Measurements from ENCODE around the gene IFITM10.

GRCh38 chr11:1705126-1706052 is 45.0 kb downstream of the IFITM10 start:
- TF ChIP-seq CTCF (IDR thresholded peaks at IDR 0.05 in 2 of 3, conservative IDR thresholded peaks at IDR 0.05 in 1 of 3; ENCODE audit: insufficient read depth in 2 of 3, low read depth in 1 of 3, low read length in 3 of 3) (no peak), ATF7 (IDR thresholded peaks at IDR 0.05) (no peak), MEIS2 (IDR thresholded peaks at IDR 0.05; ENCODE audit: partially characterized antibody) (no peak), E2F4 (CRISPR knock-in tag; IDR thresholded peaks at IDR 0.05; ENCODE audit: low read depth) (no peak), ELK1 (CRISPR knock-in tag; IDR thresholded peaks at IDR 0.05) (no peak), EWSR1 (IDR thresholded peaks at IDR 0.05; ENCODE audit: borderline replicate concordance, low read depth, partially characterized antibody) (no peak), SP2 (IDR thresholded peaks at IDR 0.05; ENCODE audit: extremely low read depth, low read depth, low read length, poor library complexity, severe bottlenecking) (no peak), SNAPC5 (CRISPR knock-in tag; IDR thresholded peaks at IDR 0.05) (no peak), PHF20 (IDR thresholded peaks at IDR 0.05; ENCODE audit: partially characterized antibody) (no peak), MTA3 (IDR thresholded peaks at IDR 0.05; ENCODE audit: borderline replicate concordance) (no peak), POLR2A (conservative IDR thresholded peaks at IDR 0.05) (no peak), POLR2AphosphoS5 (IDR thresholded peaks at IDR 0.05; ENCODE audit: control insufficient read depth, insufficient read depth, low read depth, low read length) (no peak), HDAC3 (IDR thresholded peaks at IDR 0.05; ENCODE audit: borderline replicate concordance, partially characterized antibody) (no peak)

Data from K562 (cell line).